ENCODE measurements around the gene GALNT2. TPM values are rescaled to one million over a fixed set of nuclear protein-coding genes. Genes with fewer than 3 reads are reported as not detected.
A peak's percentile ranks its signal among the peaks of the same experiment; 100 is the strongest.

Gene GALNT2
- polyA plus RNA-seq, 3 donors = 19.6 to 25.6 (median 23.4) TPM

GRCh38 chr1:230026139-230026538 is 40.9 kb upstream of the GALNT2 start:
- peaks cover 0 to 4% of the 10 kb centered on the region in 2 donors for H3K9me3 ChIP-seq (replicated peaks in 1 of 2; ENCODE audit: control insufficient read depth in 1 of 2, insufficient read depth in 1 of 2, low read length in 2 of 2)
- H3K79me2 ChIP-seq (ENCODE audit: insufficient read depth, low read length) = no peaks in the 10 kb centered on the region
- no peaks in the 10 kb centered on the region for H3K36me3 Mint-ChIP-seq
- H3K4me3 Mint-ChIP-seq = no peak overlapping the region
- H3K4me3 ChIP-seq (replicated peaks in 1 of 3; ENCODE audit: low read depth in 2 of 3, low read length in 3 of 3) = no peak overlapping the region
- H3K27me3 ChIP-seq (ENCODE audit: control insufficient read depth in 2 of 2, insufficient read depth in 2 of 2, low read length in 2 of 2) = no peaks in the 10 kb centered on the region
- H3K9ac ChIP-seq (ENCODE audit: insufficient read depth, low read length, poor library complexity, severe bottlenecking) = no peak overlapping the region
- H3K4me1 Mint-ChIP-seq = peaks cover 8% of the 10 kb centered on the region
- H4K20me1 ChIP-seq (ENCODE audit: insufficient read depth, low read length) = no peaks in the 10 kb centered on the region
- no peak for DNase-seq
- H3K27ac Mint-ChIP-seq = no peak overlapping the region
- no peaks in the 10 kb centered on the region for H3K36me3 ChIP-seq (replicated peaks in 1 of 2; ENCODE audit: control insufficient read depth in 1 of 2, insufficient read depth in 2 of 2, low read length in 2 of 2)
- TF ChIP-seq, protein P1, sequence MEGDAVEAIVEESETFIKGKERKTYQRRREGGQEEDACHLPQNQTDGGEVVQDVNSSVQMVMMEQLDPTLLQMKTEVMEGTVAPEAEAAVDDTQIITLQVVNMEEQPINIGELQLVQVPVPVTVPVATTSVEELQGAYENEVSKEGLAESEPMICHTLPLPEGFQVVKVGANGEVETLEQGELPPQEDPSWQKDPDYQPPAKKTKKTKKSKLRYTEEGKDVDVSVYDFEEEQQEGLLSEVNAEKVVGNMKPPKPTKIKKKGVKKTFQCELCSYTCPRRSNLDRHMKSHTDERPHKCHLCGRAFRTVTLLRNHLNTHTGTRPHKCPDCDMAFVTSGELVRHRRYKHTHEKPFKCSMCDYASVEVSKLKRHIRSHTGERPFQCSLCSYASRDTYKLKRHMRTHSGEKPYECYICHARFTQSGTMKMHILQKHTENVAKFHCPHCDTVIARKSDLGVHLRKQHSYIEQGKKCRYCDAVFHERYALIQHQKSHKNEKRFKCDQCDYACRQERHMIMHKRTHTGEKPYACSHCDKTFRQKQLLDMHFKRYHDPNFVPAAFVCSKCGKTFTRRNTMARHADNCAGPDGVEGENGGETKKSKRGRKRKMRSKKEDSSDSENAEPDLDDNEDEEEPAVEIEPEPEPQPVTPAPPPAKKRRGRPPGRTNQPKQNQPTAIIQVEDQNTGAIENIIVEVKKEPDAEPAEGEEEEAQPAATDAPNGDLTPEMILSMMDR (IDR thresholded peaks at IDR 0.05) = no peak
- intact Hi-C loops (cut with micrococcal nuclease) = no loop called here
- peaks cover 0 to 3% (median 0%) of the 10 kb centered on the region in 3 donors for H3K27me3 Mint-ChIP-seq (ENCODE audit: low read depth in 3 of 3)
- no peak overlapping the region for H3K27ac ChIP-seq (ENCODE audit: low read depth in 1 of 2, low read length in 2 of 2)
- H3K9me3 Mint-ChIP-seq = peaks cover 2 to 8% (median 5%) of the 10 kb centered on the region in 7 donors
- H3K4me2 ChIP-seq (replicated peaks; ENCODE audit: extremely low read depth, low read length, poor library complexity, severe bottlenecking) = no peak overlapping the region
- peaks cover 6 to 8% of the 10 kb centered on the region in 2 donors for H3K4me1 ChIP-seq (ENCODE audit: control insufficient read depth in 1 of 2, insufficient read depth in 2 of 2, low read length in 2 of 2)
- H2AFZ ChIP-seq (ENCODE audit: insufficient read depth, low read depth, low read length, poor library complexity, severe bottlenecking) = no peak overlapping the region
- no CpG with 5 or more reads among the region's 1 CpG for WGBS (ENCODE audit: insufficient coverage)

DNA sequence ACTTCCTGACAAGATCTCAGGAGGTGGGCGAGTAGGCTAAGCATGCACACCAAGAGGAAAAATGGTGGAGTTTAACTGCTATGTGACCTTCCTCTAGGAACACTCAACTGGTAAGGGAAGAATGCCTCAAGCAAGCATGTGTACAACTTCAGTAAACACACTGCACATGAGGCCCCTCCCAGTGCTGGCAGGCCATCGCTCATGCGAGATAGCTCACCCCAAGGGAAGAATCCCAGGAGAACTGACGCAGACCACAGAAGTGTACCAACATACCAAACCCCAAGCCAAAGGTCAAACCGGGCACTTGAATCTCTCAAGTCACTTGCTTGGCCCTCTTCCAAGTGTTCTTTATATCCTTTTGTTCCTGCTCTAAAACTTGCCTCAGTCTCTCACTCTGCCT is 40.5 kb upstream of the GALNT2 start:
- H3K4me2 ChIP-seq (replicated peaks; ENCODE audit: extremely low read depth, low read length, poor library complexity, severe bottlenecking) = no peak overlapping the region
- whole genome bisulfite sequencing (ENCODE audit: insufficient coverage) = 91% methylated on average over 5 of the region's 5 CpGs
- intact Hi-C loops (cut with micrococcal nuclease) = no loop called here
- H4K20me1 ChIP-seq (ENCODE audit: insufficient read depth, low read length) = no peaks in the 10 kb centered on the region
- no peak overlapping the region for H2AFZ ChIP-seq (ENCODE audit: insufficient read depth, low read depth, low read length, poor library complexity, severe bottlenecking)
- H3K4me1 Mint-ChIP-seq = peaks cover 10% of the 10 kb centered on the region
- H3K4me3 Mint-ChIP-seq = no peak overlapping the region
- no peak for DNase-seq
- no peak overlapping the region for H3K27ac ChIP-seq (ENCODE audit: low read depth in 1 of 2, low read length in 2 of 2)
- H3K27ac Mint-ChIP-seq = peak overlapping the region in 1 of 7 donors; percentile 11
- no peaks in the 10 kb centered on the region for H3K27me3 ChIP-seq (ENCODE audit: control insufficient read depth in 2 of 2, insufficient read depth in 2 of 2, low read length in 2 of 2)
- peaks cover 10 to 12% of the 10 kb centered on the region in 2 donors for H3K4me1 ChIP-seq (ENCODE audit: control insufficient read depth in 1 of 2, insufficient read depth in 2 of 2, low read length in 2 of 2)
- TF ChIP-seq, protein P1 (IDR thresholded peaks at IDR 0.05) = no peak
- peaks cover 0 to 3% (median 0%) of the 10 kb centered on the region in 3 donors for H3K27me3 Mint-ChIP-seq (ENCODE audit: low read depth in 3 of 3)
- peaks cover 2 to 8% (median 5%) of the 10 kb centered on the region in 7 donors for H3K9me3 Mint-ChIP-seq
- H3K79me2 ChIP-seq (ENCODE audit: insufficient read depth, low read length) = no peaks in the 10 kb centered on the region
- H3K4me3 ChIP-seq (replicated peaks in 1 of 3; ENCODE audit: low read depth in 2 of 3, low read length in 3 of 3) = no peak overlapping the region
- H3K9me3 ChIP-seq (replicated peaks in 1 of 2; ENCODE audit: control insufficient read depth in 1 of 2, insufficient read depth in 1 of 2, low read length in 2 of 2) = peaks cover 0 to 4% of the 10 kb centered on the region in 2 donors
- no peaks in the 10 kb centered on the region for H3K36me3 ChIP-seq (replicated peaks in 1 of 2; ENCODE audit: control insufficient read depth in 1 of 2, insufficient read depth in 2 of 2, low read length in 2 of 2)
- no peak overlapping the region for H3K9ac ChIP-seq (ENCODE audit: insufficient read depth, low read length, poor library complexity, severe bottlenecking)
- H3K36me3 Mint-ChIP-seq = no peaks in the 10 kb centered on the region

All from CD14-positive monocyte (primary cell).